Measurements from ENCODE around the gene XRN1.
"Not testable (repeated sequence)": the region's sequence is repeated elsewhere in the genome, so short reads cannot be mapped to it uniquely, and the experiment has no call there.

The XRN1 gene

GRCh38 chr3:142459929-142460328, 12.1 kb upstream of the XRN1 start:
- H3K4me1 ChIP-seq (ENCODE audit: control insufficient read depth, insufficient read depth, low read length, unreplicated experiment) = no peaks in the 10 kb centered on the region
- no peaks in the 10 kb centered on the region for H3K27me3 ChIP-seq (ENCODE audit: insufficient read depth, low read length)
- peaks cover 23% of the 10 kb centered on the region for H3K36me3 ChIP-seq (ENCODE audit: insufficient read depth, low read length)
- H3K4me3 ChIP-seq (ENCODE audit: low read depth, low read length) = no peak overlapping the region
- no peaks in the 10 kb centered on the region for H3K79me2 ChIP-seq (ENCODE audit: control insufficient read depth, insufficient read depth, low read length, unreplicated experiment)
- H2AFZ ChIP-seq (ENCODE audit: low read length, unreplicated experiment) = no peak overlapping the region
- no peak overlapping the region for H3K27ac ChIP-seq (ENCODE audit: low read depth, low read length)

- Histone ChIP-seq H3K27me3 (ENCODE audit: insufficient read depth, low read length) (no peaks in the 10 kb centered on the region), H3K27ac (ENCODE audit: low read depth, low read length) (no peak overlapping the region), H3K4me1 (ENCODE audit: control insufficient read depth, insufficient read depth, low read length, unreplicated experiment) (no peaks in the 10 kb centered on the region), H2AFZ (ENCODE audit: low read length, unreplicated experiment) (no peak overlapping the region), H3K79me2 (ENCODE audit: control insufficient read depth, insufficient read depth, low read length, unreplicated experiment) (no peaks in the 10 kb centered on the region), H3K4me3 (ENCODE audit: low read depth, low read length) (no peak overlapping the region), H3K36me3 (ENCODE audit: insufficient read depth, low read length) (peaks cover 23% of the 10 kb centered on the region)
These were observed 11.3 kb upstream of the XRN1 start for GRCh38 chr3:142459096-142459495.

DNA sequence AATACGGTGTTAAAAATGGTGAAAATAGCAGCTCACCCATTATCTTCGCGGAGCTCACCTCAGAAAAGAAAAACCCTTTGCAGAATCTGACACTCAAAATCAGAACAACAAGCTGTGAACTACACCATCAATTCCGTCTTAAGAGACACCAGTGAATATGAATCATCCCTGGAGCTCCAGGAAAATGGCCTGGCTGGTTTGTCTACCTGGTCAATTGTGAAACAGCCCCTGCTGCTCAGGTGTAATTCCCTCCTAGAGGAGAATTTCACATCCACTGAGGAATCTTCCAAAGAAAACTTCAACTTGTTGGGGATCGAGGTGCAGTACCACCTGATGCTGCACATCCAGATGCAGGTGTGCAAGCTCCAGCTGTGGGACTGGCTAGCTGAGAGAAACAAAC, 3.0 kb upstream of the XRN1 start:
- peaks cover 19% of the 10 kb centered on the region for H3K79me2 ChIP-seq (ENCODE audit: control insufficient read depth, insufficient read depth, low read length, unreplicated experiment)
- H3K27ac ChIP-seq (ENCODE audit: low read depth, low read length) = no peak overlapping the region
- H3K27me3 ChIP-seq (ENCODE audit: insufficient read depth, low read length) = no peaks in the 10 kb centered on the region
- H3K4me3 ChIP-seq (ENCODE audit: low read depth, low read length) = no peak overlapping the region
- H3K36me3 ChIP-seq (ENCODE audit: insufficient read depth, low read length) = peaks cover under 1% of the 10 kb centered on the region; the same call in 1 of the 2 replicates
- H3K4me1 ChIP-seq (ENCODE audit: control insufficient read depth, insufficient read depth, low read length, unreplicated experiment) = peaks cover 5% of the 10 kb centered on the region
- H2AFZ ChIP-seq (ENCODE audit: low read length, unreplicated experiment) = no peak overlapping the region

GRCh38 chr3:142450189-142450588, 2.4 kb upstream of the XRN1 start:
- Histone ChIP-seq H3K4me3 (ENCODE audit: low read depth, low read length) (no peak overlapping the region), H3K79me2 (ENCODE audit: control insufficient read depth, insufficient read depth, low read length, unreplicated experiment) (peaks cover 25% of the 10 kb centered on the region), H2AFZ (ENCODE audit: low read length, unreplicated experiment) (no peak overlapping the region)

DNA sequence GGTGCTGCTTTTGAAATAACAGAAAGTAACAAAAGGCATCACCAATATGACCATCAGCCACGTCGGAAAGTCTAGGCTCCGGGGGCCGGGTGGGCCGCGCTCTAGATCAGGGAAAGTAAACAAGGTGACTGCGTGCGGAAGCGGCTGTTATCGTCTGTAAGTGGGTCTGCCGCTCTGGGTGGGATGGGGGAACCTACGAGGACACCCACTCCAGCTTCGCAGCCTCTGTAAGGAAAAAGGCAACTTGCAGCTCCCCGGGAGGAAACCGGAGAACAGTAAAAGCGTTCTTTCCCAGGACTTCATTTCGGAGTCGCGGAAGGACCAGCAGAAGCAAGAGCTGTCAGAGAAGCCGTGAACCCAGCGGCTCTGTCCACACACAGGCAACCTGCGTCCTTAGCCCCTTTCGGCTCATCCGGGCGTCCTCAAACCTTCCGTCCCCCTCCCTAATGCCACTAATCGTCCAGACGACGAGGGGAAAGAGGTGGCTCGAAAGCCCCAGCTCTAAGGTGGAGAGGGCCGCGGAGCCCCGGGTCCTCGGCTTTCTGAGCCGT, 461 bp downstream of the XRN1 start:
- Histone ChIP-seq H3K36me3 (ENCODE audit: insufficient read depth, low read length) (no peaks in the 10 kb centered on the region), H3K27me3 (ENCODE audit: insufficient read depth, low read length) (no peaks in the 10 kb centered on the region), H3K27ac (ENCODE audit: low read depth, low read length) (peak overlapping the region; percentile 94), H3K4me3 (ENCODE audit: low read depth, low read length) (peak overlapping the region; percentile 99), H2AFZ (ENCODE audit: low read length, unreplicated experiment) (peak overlapping the region; percentile 93), H3K79me2 (ENCODE audit: control insufficient read depth, insufficient read depth, low read length, unreplicated experiment) (peaks cover 49% of the 10 kb centered on the region), H3K4me1 (ENCODE audit: control insufficient read depth, insufficient read depth, low read length, unreplicated experiment) (peaks cover 12% of the 10 kb centered on the region)

More at GRCh38 chr3:142450189-142450588, 2.4 kb upstream of the XRN1 start:
- Histone ChIP-seq H3K27me3 (ENCODE audit: insufficient read depth, low read length) (no peaks in the 10 kb centered on the region), H3K36me3 (ENCODE audit: insufficient read depth, low read length) (no peaks in the 10 kb centered on the region), H3K4me1 (ENCODE audit: control insufficient read depth, insufficient read depth, low read length, unreplicated experiment) (peaks cover 11% of the 10 kb centered on the region), H3K27ac (ENCODE audit: low read depth, low read length) (no peak overlapping the region)

DNA sequence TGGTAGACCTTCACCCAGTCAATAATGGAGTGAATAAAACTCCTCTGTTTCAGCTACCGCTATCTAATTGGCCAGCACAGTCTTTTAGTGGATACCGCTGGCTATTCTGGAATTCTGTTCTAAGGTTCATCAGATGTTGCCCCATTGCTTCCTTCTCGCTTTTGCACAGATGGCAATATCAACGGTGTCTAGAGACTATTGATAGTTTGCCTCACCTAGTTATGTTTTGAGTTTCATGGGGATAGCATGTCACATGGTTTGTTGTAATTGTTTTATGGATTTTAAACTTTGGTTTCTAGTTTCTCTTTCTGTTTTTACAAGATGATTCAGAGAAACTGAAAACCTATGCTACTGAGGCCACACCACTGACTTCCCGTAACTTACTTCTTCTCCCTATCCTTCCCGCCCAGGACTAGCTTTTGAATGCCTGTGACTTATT, 2.0 kb downstream of the XRN1 start:
- H3K27me3 ChIP-seq (ENCODE audit: insufficient read depth, low read length) = no peaks in the 10 kb centered on the region
- peaks cover 12% of the 10 kb centered on the region for H3K4me1 ChIP-seq (ENCODE audit: control insufficient read depth, insufficient read depth, low read length, unreplicated experiment)
- H3K27ac ChIP-seq (ENCODE audit: low read depth, low read length) = peak overlapping the region; percentile 94
- H3K4me3 ChIP-seq (ENCODE audit: low read depth, low read length) = peak overlapping the region; percentile 99
- peaks cover 58% of the 10 kb centered on the region for H3K79me2 ChIP-seq (ENCODE audit: control insufficient read depth, insufficient read depth, low read length, unreplicated experiment)
- H2AFZ ChIP-seq (ENCODE audit: low read length, unreplicated experiment) = no peak overlapping the region
- H3K36me3 ChIP-seq (ENCODE audit: insufficient read depth, low read length) = no peaks in the 10 kb centered on the region

GRCh38 chr3:142444343-142444742, 3.5 kb downstream of the XRN1 start:
- H3K36me3 ChIP-seq (ENCODE audit: insufficient read depth, low read length) = no peaks in the 10 kb centered on the region
- H3K27me3 ChIP-seq (ENCODE audit: insufficient read depth, low read length) = no peaks in the 10 kb centered on the region
- H3K4me1 ChIP-seq (ENCODE audit: control insufficient read depth, insufficient read depth, low read length, unreplicated experiment) = peaks cover 12% of the 10 kb centered on the region
- peaks cover 70% of the 10 kb centered on the region for H3K79me2 ChIP-seq (ENCODE audit: control insufficient read depth, insufficient read depth, low read length, unreplicated experiment)
- H2AFZ ChIP-seq (ENCODE audit: low read length, unreplicated experiment) = no peak overlapping the region
- no peak overlapping the region for H3K27ac ChIP-seq (ENCODE audit: low read depth, low read length)
- H3K4me3 ChIP-seq (ENCODE audit: low read depth, low read length) = no peak overlapping the region

GRCh38 chr3:142443060-142443459, 4.8 kb downstream of the XRN1 start:
- H3K4me3 ChIP-seq (ENCODE audit: low read depth, low read length); H3K4me1 ChIP-seq (ENCODE audit: control insufficient read depth, insufficient read depth, low read length, unreplicated experiment); H2AFZ ChIP-seq (ENCODE audit: low read length, unreplicated experiment); H3K27me3 ChIP-seq (ENCODE audit: insufficient read depth, low read length); H3K36me3 ChIP-seq (ENCODE audit: insufficient read depth, low read length); H3K27ac ChIP-seq (ENCODE audit: low read depth, low read length): not testable (repeated sequence)
- H3K79me2 ChIP-seq (ENCODE audit: control insufficient read depth, insufficient read depth, low read length, unreplicated experiment) = peaks cover 79% of the 10 kb centered on the region

DNA sequence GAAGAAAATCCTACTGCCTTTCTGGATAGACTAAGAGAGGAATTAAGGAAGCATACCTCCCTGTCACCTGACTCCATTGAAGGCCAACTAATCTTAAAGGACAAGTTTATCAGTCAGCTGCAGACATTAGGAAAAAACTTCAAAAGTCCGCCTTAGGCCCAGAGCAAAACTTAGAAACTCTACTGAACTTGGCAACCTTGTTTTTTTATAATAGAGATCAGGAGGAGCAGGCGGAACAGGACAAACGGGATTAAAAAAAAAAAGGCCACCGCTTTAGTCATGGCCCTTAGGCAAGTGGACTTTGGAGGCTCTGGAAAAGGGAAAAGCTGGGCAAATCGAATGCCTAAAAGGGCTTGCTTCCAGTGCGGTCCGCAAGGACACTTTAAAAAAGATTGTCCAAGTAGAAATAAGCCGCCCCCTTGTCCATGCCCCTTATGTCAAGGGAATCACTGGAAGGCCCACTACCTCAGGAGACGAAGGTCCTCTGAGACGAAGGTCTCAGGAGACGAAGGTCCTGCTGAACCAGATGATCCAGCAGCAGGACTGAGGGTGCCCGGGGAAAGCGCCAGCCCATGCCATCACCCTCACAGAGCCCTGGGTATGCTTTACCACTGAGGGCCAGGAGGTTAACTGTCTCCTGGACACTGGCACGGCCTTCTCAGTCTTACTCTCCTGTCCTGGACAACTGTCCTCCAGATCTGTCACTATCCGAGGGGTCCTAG, 8.2 kb downstream of the XRN1 start:
- not testable (repeated sequence) for H3K27ac ChIP-seq (ENCODE audit: low read depth, low read length); H3K36me3 ChIP-seq (ENCODE audit: insufficient read depth, low read length); H2AFZ ChIP-seq (ENCODE audit: low read length, unreplicated experiment); H3K4me1 ChIP-seq (ENCODE audit: control insufficient read depth, insufficient read depth, low read length, unreplicated experiment); H3K4me3 ChIP-seq (ENCODE audit: low read depth, low read length); H3K27me3 ChIP-seq (ENCODE audit: insufficient read depth, low read length)
- H3K79me2 ChIP-seq (ENCODE audit: control insufficient read depth, insufficient read depth, low read length, unreplicated experiment) = peaks cover 75% of the 10 kb centered on the region

DNA sequence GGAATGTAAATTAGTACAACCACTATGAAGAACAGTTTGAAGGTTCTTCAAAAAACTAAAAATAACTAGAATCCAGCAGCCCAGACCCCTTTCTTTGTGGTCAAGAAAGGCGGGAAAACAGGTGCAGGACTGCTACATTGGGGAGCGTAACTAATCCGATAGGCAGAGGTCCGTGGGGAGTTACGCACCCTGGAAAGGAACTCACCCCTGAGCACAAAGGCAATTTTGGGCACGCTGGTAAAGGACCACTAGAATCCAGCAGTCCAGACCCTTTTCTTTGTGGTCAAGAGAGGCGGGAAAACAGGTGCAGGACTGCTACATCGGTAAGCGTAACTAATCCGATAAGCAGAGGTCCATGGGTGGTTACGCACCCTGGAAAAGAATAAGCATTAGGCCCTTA, 9.7 kb downstream of the XRN1 start:
- H3K27me3 ChIP-seq (ENCODE audit: insufficient read depth, low read length); H3K4me1 ChIP-seq (ENCODE audit: control insufficient read depth, insufficient read depth, low read length, unreplicated experiment); H3K36me3 ChIP-seq (ENCODE audit: insufficient read depth, low read length); H3K27ac ChIP-seq (ENCODE audit: low read depth, low read length); H2AFZ ChIP-seq (ENCODE audit: low read length, unreplicated experiment); H3K4me3 ChIP-seq (ENCODE audit: low read depth, low read length): not testable (repeated sequence)
- H3K79me2 ChIP-seq (ENCODE audit: control insufficient read depth, insufficient read depth, low read length, unreplicated experiment) = peaks cover 61% of the 10 kb centered on the region

GRCh38 chr3:142436951-142437585, 10.8 kb downstream of the XRN1 start:
- Histone ChIP-seq H3K79me2 (ENCODE audit: control insufficient read depth, insufficient read depth, low read length, unreplicated experiment) (peaks cover 62% of the 10 kb centered on the region), H3K4me3 (ENCODE audit: low read depth, low read length) (no peak overlapping the region)

More at GRCh38 chr3:142436951-142437585, 10.8 kb downstream of the XRN1 start:
- no peak overlapping the region for H2AFZ ChIP-seq (ENCODE audit: low read length, unreplicated experiment)
- no peaks in the 10 kb centered on the region for H3K27me3 ChIP-seq (ENCODE audit: insufficient read depth, low read length)
- peaks cover 3% of the 10 kb centered on the region; the same call in 1 of the 2 replicates for H3K36me3 ChIP-seq (ENCODE audit: insufficient read depth, low read length)
- H3K27ac ChIP-seq (ENCODE audit: low read depth, low read length) = no peak overlapping the region
- no peaks in the 10 kb centered on the region for H3K4me1 ChIP-seq (ENCODE audit: control insufficient read depth, insufficient read depth, low read length, unreplicated experiment)
